OCI-LY7 (cell line): ENCODE measurements around the gene KLF18. TPM values are rescaled to one million over a fixed set of nuclear protein-coding genes. Genes with fewer than 3 reads are reported as not detected.
"Not testable (repeated sequence)": the region's sequence is repeated elsewhere in the genome, so short reads cannot be mapped to it uniquely, and the experiment has no call there.

Experiments used
- BruUV-seq: library from RNA; stranded (reverse); fragments of 400-500 nt; replicated peaks from 2 replicates; lab custom pipeline; 2021; lab: Mats Ljungman, UMichigan
- CTCF ChIA-PET: fragments of 300-600 bp; sonication (Branson Sonifier 250); formaldehyde crosslinking; loops from one replicate; lab custom pipeline; 2022; ENCODE audit warnings: antibody characterized with exemption; ENCODE audit not compliant: unreplicated experiment; lab: Charles Lee
- POLR2A ChIA-PET: fragments of 300-600 bp; sonication (Branson Sonifier 250); formaldehyde crosslinking; loops from one replicate; lab custom pipeline; 2022; ENCODE audit warnings: antibody characterized with exemption; lab: Charles Lee
- DNase-seq: peaks from one replicate; pipeline ENCODE4 v3.0.0-alpha.2; 2015; ENCODE audit warnings: low spot score
- H2AFZ ChIP-seq: fragments of 200-600 bp; sonication (generic), shearing (Covaris generic); 2 replicates; pipeline ENCODE4 v1.6.1; 2014; ENCODE audit warnings: mild to moderate bottlenecking, antibody characterized with exemption, low read length, moderate library complexity
- H3K27ac ChIP-seq: fragments of 200-600 bp; sonication (generic); 2 replicates; pipeline ENCODE4 v1.5.1; 2014; ENCODE audit warnings: mixed run types, low read depth, mild to moderate bottlenecking, moderate library complexity, low read length, inconsistent platforms; ENCODE audit not compliant: poor library complexity, severe bottlenecking
- H3K36me3 ChIP-seq: fragments of 200-600 bp; sonication (generic); 2 replicates; pipeline ENCODE4 v1.6.1; 2014; ENCODE audit warnings: mild to moderate bottlenecking, antibody characterized with exemption, low read length, moderate library complexity, mixed read lengths; ENCODE audit not compliant: insufficient read depth
- H3K4me1 ChIP-seq: fragments of 200-600 bp; sonication (generic); 2 replicates; pipeline ENCODE4 v1.5.1; 2014; ENCODE audit warnings: mild to moderate bottlenecking, low read length; ENCODE audit not compliant: insufficient read depth, poor library complexity, severe bottlenecking
- H3K4me2 ChIP-seq: fragments of 200-600 bp; sonication (generic); 2 replicates; pipeline ENCODE4 v1.6.1; 2014; ENCODE audit warnings: mild to moderate bottlenecking, low read length
- H3K4me3 ChIP-seq: fragments of 200-600 bp; sonication (generic); 2 replicates; pipeline ENCODE4 v1.5.1; 2014; ENCODE audit warnings: mild to moderate bottlenecking, low read depth, low read length; ENCODE audit not compliant: poor library complexity, severe bottlenecking
- H3K79me2 ChIP-seq: fragments of 200-600 bp; sonication (generic); 2 replicates; pipeline ENCODE4 v1.6.1; 2016; ENCODE audit warnings: low read depth, mild to moderate bottlenecking, low read length, moderate library complexity, mixed read lengths; ENCODE audit not compliant: insufficient read depth
- H3K9me2 ChIP-seq: fragments of 200-600 bp; sonication (generic); 2 replicates; pipeline ENCODE4 v1.6.1; 2016; ENCODE audit warnings: mild to moderate bottlenecking, low read length, mixed read lengths; ENCODE audit not compliant: insufficient read depth
- H3K9me3 ChIP-seq: fragments of 200-600 bp; sonication (generic); 2 replicates; pipeline ENCODE4 v1.6.1; 2014; ENCODE audit warnings: mild to moderate bottlenecking, mixed run types, low read length, mixed read lengths
- H4K20me1 ChIP-seq: fragments of 200-600 bp; sonication (generic); 2 replicates; pipeline ENCODE4 v1.6.1; 2014; ENCODE audit warnings: mild to moderate bottlenecking, antibody characterized with exemption, low read length, moderate library complexity, mixed read lengths; ENCODE audit not compliant: insufficient read depth
- EZH2phosphoT487 ChIP-seq: fragments of 200-600 bp; sonication (generic); IDR thresholded peaks from 2 replicates; pipeline ENCODE4 v1.6.1; 2018; ENCODE audit warnings: low read depth, borderline replicate concordance, mild to moderate bottlenecking, mixed run types, antibody characterized with exemption, low read length, moderate library complexity, mixed read lengths
- intact Hi-C: fragments of 100-400 bp; cut with micrococcal nuclease; formaldehyde crosslinking; loops from one replicate; pipeline ENCODE4 v1.10.0; 2022; ENCODE audit not compliant: unreplicated experiment
- total RNA-seq, 2 experiments: library from RNA; depleted of rRNA in 1 of 2; stranded (reverse); fragments of >200 nt in 1 of 2; shearing (Covaris generic) in 1 of 2; gene quantifications; 2 replicates each; pipeline ENCODE4 v1.2.3, GENCODE V29; 2014 to 2022
- TF ChIP-seq, protein P1 (sequence below): fragments of 200-600 bp; sonication (generic); conservative IDR thresholded peaks from 2 replicates; pipeline ENCODE4 v1.5.1; 2014; ENCODE audit warnings: mild to moderate bottlenecking, antibody characterized with exemption, low read length, moderate library complexity, mixed read lengths

The KLF18 gene
- total RNA-seq, 2 experiments from 2014 or later, result not detected

DNA sequence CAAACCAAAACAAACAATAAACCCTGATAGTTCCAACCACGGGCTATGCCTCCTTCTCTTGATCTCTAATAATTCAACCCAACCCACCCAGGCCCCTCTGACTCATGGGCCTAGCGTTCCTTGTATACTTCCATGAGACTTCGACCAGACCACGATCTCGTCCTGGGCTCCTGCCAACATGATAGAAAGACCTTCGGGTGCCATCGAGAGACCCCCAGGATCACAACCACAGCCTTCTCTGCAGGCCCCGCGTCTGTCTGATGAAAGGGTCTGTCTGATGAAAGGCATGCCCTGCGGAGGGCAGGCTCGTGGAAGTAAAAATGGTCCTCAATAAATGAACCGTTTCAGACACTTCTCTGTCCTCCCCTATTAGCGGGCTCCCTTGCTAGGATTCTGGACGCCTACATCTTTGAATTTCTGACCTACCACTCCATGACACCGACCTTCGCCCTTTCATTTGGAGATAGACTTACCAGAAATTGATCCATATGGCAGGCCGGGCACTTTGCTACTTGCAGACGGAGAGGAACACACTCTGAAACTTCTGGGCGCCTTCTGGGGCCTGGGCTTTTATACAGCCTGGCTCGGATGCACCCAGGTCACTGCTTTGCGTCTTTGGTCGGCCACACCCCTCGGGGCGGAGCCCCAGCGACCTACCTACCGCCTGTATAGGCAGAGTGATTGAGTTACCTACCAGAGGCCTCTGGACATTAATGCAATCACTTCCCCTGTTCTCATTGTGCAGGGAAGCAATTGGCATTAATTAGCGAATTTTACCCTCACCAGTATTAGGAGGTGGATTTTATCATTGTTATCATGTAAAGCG lies 5.3 kb upstream of the KLF18 start:
- H3K9me2 ChIP-seq, result no peaks in the 10 kb centered on the region
- no peaks in the 10 kb centered on the region for H3K4me1 ChIP-seq
- no peak overlapping the region for H2AFZ ChIP-seq
- no peak overlapping the region for H3K27ac ChIP-seq
- H3K4me2 ChIP-seq, result no peak overlapping the region
- H3K9me3 ChIP-seq, result peaks cover 12% of the 10 kb centered on the region; the same call in 1 of the 2 replicates
- no peaks in the 10 kb centered on the region for H4K20me1 ChIP-seq
- H3K36me3 ChIP-seq, result no peaks in the 10 kb centered on the region
- intact Hi-C loops, result no loop called here
- H3K79me2 ChIP-seq, result no peaks in the 10 kb centered on the region
- no peak overlapping the region for H3K4me3 ChIP-seq
- DNase-seq, result no peak
- CTCF ChIA-PET, result no interaction called here
- TF ChIP-seq EZH2phosphoT487, result no peak
- TF ChIP-seq, protein P1, sequence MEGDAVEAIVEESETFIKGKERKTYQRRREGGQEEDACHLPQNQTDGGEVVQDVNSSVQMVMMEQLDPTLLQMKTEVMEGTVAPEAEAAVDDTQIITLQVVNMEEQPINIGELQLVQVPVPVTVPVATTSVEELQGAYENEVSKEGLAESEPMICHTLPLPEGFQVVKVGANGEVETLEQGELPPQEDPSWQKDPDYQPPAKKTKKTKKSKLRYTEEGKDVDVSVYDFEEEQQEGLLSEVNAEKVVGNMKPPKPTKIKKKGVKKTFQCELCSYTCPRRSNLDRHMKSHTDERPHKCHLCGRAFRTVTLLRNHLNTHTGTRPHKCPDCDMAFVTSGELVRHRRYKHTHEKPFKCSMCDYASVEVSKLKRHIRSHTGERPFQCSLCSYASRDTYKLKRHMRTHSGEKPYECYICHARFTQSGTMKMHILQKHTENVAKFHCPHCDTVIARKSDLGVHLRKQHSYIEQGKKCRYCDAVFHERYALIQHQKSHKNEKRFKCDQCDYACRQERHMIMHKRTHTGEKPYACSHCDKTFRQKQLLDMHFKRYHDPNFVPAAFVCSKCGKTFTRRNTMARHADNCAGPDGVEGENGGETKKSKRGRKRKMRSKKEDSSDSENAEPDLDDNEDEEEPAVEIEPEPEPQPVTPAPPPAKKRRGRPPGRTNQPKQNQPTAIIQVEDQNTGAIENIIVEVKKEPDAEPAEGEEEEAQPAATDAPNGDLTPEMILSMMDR, result no peak
- POLR2A ChIA-PET, result interaction anchor here (0.8 kb wide), 1 partner anchor 1903 kb away, joined by 3 read pairs; no protein-coding TSS in a partner anchor
- no TSS peak for BruUV-seq

- ChIA-PET CTCF (no interaction called here), POLR2A (no interaction called here)
- peaks cover 12% of the 10 kb centered on the region; the same call in 1 of the 2 replicates for H3K9me3 ChIP-seq
- TF ChIP-seq EZH2phosphoT487, result no peak
- TF ChIP-seq, protein P1, result no peak
- H3K4me3 ChIP-seq, result no peak overlapping the region
- H3K4me2 ChIP-seq, result no peak overlapping the region
- no peaks in the 10 kb centered on the region for H3K79me2 ChIP-seq
- H3K27ac ChIP-seq, result no peak overlapping the region
- BruUV-seq, result no TSS peak
- intact Hi-C loops, result no loop called here
- no peaks in the 10 kb centered on the region for H4K20me1 ChIP-seq
- no peak for DNase-seq
- no peaks in the 10 kb centered on the region for H3K4me1 ChIP-seq
- no peaks in the 10 kb centered on the region for H3K9me2 ChIP-seq
- no peak overlapping the region for H2AFZ ChIP-seq
- no peaks in the 10 kb centered on the region for H3K36me3 ChIP-seq
Observed at GRCh38 chr1:44144962-44145756, 3.7 kb upstream of the KLF18 start.

DNA sequence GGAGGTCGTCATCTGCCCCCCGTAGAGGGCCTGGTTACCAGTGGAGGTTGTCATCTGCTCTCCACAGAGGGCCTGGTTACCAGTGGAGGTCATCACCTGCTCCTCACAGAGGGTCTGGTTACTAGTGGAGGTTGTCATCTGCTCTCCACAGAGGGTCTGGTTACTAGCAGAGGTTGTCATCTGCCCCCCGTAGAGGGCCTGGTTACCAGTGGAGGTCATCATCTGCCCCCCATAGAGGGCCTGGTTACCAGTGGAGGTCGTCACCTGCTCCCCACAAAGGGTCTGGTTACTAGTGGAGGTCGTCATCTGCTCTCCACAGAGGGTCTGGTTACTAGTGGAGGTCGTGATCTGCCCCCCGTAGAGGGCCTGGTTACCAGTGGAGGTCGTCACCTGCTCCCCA lies 1.9 kb downstream of the KLF18 start:
- H3K36me3 ChIP-seq, BruUV-seq, H3K27ac ChIP-seq, H3K9me3 ChIP-seq, H3K79me2 ChIP-seq, CTCF ChIA-PET, H4K20me1 ChIP-seq, DNase-seq, intact Hi-C loops, H2AFZ ChIP-seq, H3K4me2 ChIP-seq, H3K4me3 ChIP-seq, H3K9me2 ChIP-seq, POLR2A ChIA-PET, H3K4me1 ChIP-seq: not testable (repeated sequence)
